Measurements from ENCODE around the gene TRRAP. TPM values are rescaled to one million over a fixed set of nuclear protein-coding genes. Genes with fewer than 3 reads are reported as not detected.

TRRAP gene
- total and polyA plus RNA-seq, 2 of the 8 experiments (the other 6 are each of a cell fraction or from before 2014, with no cell fraction given): 21.7 to 48.6 TPM

DNA sequence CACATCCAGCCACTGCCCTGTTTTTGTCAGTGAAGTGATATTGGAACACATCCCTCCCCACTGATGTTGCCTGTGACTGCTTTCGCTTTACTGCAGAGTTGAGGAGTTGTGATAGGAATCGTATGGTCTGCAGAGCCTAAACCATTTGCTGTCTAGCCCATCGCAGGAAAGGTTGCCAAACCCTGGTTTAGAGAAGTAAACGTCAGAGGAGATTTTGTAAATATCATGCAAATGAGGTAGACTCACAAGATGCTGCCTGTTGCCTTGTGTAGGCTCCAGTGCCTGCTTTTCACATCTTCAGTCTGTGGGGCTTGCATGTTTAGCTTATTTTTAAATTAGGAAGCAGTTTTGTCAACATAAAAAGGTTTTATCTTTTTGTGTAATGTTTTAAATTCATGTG lies 107.1 kb downstream of the TRRAP start:
- Histone ChIP-seq H3K4ac (replicated peaks; ENCODE audit: insufficient read length, low read depth, low read length) (no peak overlapping the region), H2AK5ac (ENCODE audit: low read depth, low read length) (no peak overlapping the region), H3K4me1 (replicated peaks in 1 of 4; ENCODE audit: control insufficient read depth in 3 of 4, insufficient read depth in 4 of 4, low read length in 3 of 4) (no peaks in the 10 kb centered on the region), H3K9ac (replicated peaks in 1 of 4; ENCODE audit: extremely low read depth in 1 of 4, low read depth in 3 of 4, low read length in 3 of 4) (no peak overlapping the region), H4K91ac (replicated peaks; ENCODE audit: insufficient read length, low read length) (no peak overlapping the region), H4K5ac (ENCODE audit: insufficient read length, low read depth, low read length) (no peak overlapping the region), H2AFZ (ENCODE audit: low read length) (no peak overlapping the region), H3K14ac (ENCODE audit: insufficient read length) (no peak overlapping the region), H2BK120ac (replicated peaks; ENCODE audit: low read depth, low read length) (no peak overlapping the region), H3K56ac (replicated peaks; ENCODE audit: insufficient read length, low read depth, low read length) (no peak overlapping the region), H4K20me1 (replicated peaks in 1 of 2; ENCODE audit: control insufficient read depth in 1 of 2, insufficient read depth in 2 of 2, low read length in 2 of 2) (peaks cover 3% of the 10 kb centered on the region in 2 experiments), H3K4me2 (ENCODE audit: insufficient read depth in 1 of 2, low read depth in 2 of 2, low read length in 2 of 2) (no peak overlapping the region), H2BK20ac (ENCODE audit: low read length) (no peak overlapping the region), H2BK5ac (ENCODE audit: low read depth, low read length) (no peak overlapping the region), H3K9me3 (ENCODE audit: insufficient read depth in 2 of 2, low read depth in 1 of 2, low read length in 1 of 2) (0 out of 4 replicates have a peak, but pooled peaks cover 0 to 4% of the 10 kb centered on the region in 2 experiments), H3K23ac (ENCODE audit: insufficient read length) (no peak overlapping the region), H3K23me2 (ENCODE audit: low read depth, low read length) (no peaks in the 10 kb centered on the region), H3K27me3 (replicated peaks in 1 of 4; ENCODE audit: control insufficient read depth in 3 of 4, extremely low read depth in 1 of 4, insufficient read depth in 3 of 4, low read length in 3 of 4) (no peaks in the 10 kb centered on the region), H3K79me1 (ENCODE audit: low read depth, low read length) (no peaks in the 10 kb centered on the region), H3K27ac (ENCODE audit: low read depth, low read length) (no peak overlapping the region), H2BK12ac (ENCODE audit: low read depth, low read length) (no peak overlapping the region), H3K79me2 (ENCODE audit: control insufficient read depth in 1 of 2, insufficient read depth in 2 of 2, low read length in 2 of 2) (no peaks in the 10 kb centered on the region), H3K4me3 (ENCODE audit: extremely low read depth in 1 of 4, insufficient read depth in 2 of 4, low read depth in 3 of 4, low read length in 4 of 4) (no peak overlapping the region), H4K8ac (ENCODE audit: extremely low read depth, insufficient read depth, low read length) (no peak overlapping the region), H3K18ac (ENCODE audit: extremely low read depth, low read length) (no peak overlapping the region), H3K36me3 (ENCODE audit: control insufficient read depth in 2 of 4, insufficient read depth in 4 of 4, low read length in 3 of 4) (peaks cover 16 to 82% (median 58%) of the 10 kb centered on the region in 4 experiments), H2BK15ac (ENCODE audit: low read length) (no peak overlapping the region)
- no peak for DNase-seq (ENCODE audit: low read depth in 1 of 2, low spot score in 2 of 2)
- ChIA-PET CTCF (ENCODE audit: partially characterized antibody) (interaction anchor here (0.6 to 2.4 kb wide), 2 partner anchors 9 to 53 kb away, joined by 3 to 5 read pairs; no protein-coding TSS in a partner anchor), POLR2A (ENCODE audit: partially characterized antibody) (no interaction called here)
- WGBS, 2 experiments (ENCODE audit: extremely low coverage in 1 of 2, insufficient coverage in 1 of 2, insufficient read length in 1 of 2, insufficient replicate concordance in 2 of 2, low coverage in 1 of 2, low lambda C conversion rate in 2 of 2, missing lambda C conversion rate in 1 of 2): 54% methylated on average over 4 of the region's 4 CpGs; no CpG with 5 or more reads in 1 of the 2 experiments
- no peak for FAIRE-seq
- TF ChIP-seq RNF2 (IDR thresholded peaks at IDR 0.05; ENCODE audit: borderline replicate concordance, low read depth, low read length, missing control alignments, poor library complexity, severe bottlenecking) (no peak), FOSL1 (IDR thresholded peaks at IDR 0.05; ENCODE audit: insufficient read depth, low read depth, low read length) (no peak), JUN (IDR thresholded peaks at IDR 0.05; ENCODE audit: low read depth, low read length) (no peak), CBX8 (IDR thresholded peaks at IDR 0.05; ENCODE audit: borderline replicate concordance, low read depth, low read length) (no peak), ZNF274 (IDR thresholded peaks at IDR 0.05; ENCODE audit: borderline replicate concordance, extremely low read depth, low read length) (no peak), POLR2A (IDR thresholded peaks at IDR 0.05; ENCODE audit: control extremely low read depth in 1 of 2, low read depth in 2 of 2, low read length in 2 of 2) (no peak), RBBP5 (IDR thresholded peaks at IDR 0.05; ENCODE audit: borderline replicate concordance, low read depth, low read length) (no peak), CBX5 (IDR thresholded peaks at IDR 0.05; ENCODE audit: low read depth, low read length) (no peak), SUZ12 (IDR thresholded peaks at IDR 0.05; ENCODE audit: low read length) (no peak), GABPA (IDR thresholded peaks at IDR 0.05; ENCODE audit: borderline replicate concordance, insufficient read depth, low read length) (no peak), TCF12 (IDR thresholded peaks at IDR 0.05; ENCODE audit: low read depth, low read length) (no peak), PHF8 (conservative IDR thresholded peaks at IDR 0.05; ENCODE audit: low read depth, low read length) (no peak), BRCA1 (IDR thresholded peaks at IDR 0.05; ENCODE audit: low read depth, low read length) (no peak), CTBP2 (IDR thresholded peaks at IDR 0.05; ENCODE audit: borderline replicate concordance, insufficient read depth, insufficient read length, low read length) (no peak)

Data from H1 (cell line).